ENCODE data around the gene KCNMA1.

DNA sequence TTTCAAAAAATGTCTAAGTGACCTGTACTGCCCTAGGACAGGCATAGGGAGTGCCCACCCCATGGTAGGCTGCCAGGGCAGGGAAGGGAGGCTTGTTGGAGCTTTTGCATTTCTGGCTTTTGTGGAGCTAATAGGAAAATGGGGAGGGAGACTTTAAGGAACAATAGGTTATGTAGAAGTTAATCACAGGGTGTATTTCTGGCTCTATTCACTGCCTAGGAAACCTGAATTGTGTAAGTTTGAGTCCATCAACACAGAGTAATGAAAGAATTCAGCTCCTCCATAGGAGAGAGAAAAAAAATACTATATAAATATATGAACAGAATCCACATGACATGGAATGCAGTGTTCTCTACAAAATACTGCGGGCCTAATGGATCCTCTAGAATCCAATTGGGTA is 661.5 kb downstream of the KCNMA1 start:
- TF ChIP-seq POLR2A (IDR thresholded peaks at IDR 0.05; ENCODE audit: extremely low read depth, insufficient read length) (no peak), MAX (IDR thresholded peaks at IDR 0.05; ENCODE audit: low read depth, low read length) (no peak)
- TF ChIP-seq, protein P1, sequence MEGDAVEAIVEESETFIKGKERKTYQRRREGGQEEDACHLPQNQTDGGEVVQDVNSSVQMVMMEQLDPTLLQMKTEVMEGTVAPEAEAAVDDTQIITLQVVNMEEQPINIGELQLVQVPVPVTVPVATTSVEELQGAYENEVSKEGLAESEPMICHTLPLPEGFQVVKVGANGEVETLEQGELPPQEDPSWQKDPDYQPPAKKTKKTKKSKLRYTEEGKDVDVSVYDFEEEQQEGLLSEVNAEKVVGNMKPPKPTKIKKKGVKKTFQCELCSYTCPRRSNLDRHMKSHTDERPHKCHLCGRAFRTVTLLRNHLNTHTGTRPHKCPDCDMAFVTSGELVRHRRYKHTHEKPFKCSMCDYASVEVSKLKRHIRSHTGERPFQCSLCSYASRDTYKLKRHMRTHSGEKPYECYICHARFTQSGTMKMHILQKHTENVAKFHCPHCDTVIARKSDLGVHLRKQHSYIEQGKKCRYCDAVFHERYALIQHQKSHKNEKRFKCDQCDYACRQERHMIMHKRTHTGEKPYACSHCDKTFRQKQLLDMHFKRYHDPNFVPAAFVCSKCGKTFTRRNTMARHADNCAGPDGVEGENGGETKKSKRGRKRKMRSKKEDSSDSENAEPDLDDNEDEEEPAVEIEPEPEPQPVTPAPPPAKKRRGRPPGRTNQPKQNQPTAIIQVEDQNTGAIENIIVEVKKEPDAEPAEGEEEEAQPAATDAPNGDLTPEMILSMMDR (IDR thresholded peaks at IDR 0.05; ENCODE audit: low read depth, low read length), result no peak

All from NB4 (cell line).